Measurements from ENCODE around the gene FAM111B. TPM values are rescaled to one million over a fixed set of nuclear protein-coding genes. Genes with fewer than 3 reads are reported as not detected.

The FAM111B gene
- total RNA-seq, 1 donor from 2014 or later: 68.4 TPM

Other genes starting within 250 kb of the FAM111B start
- not detected in 2 replicates for gene GLYATL1, start 167.7 kb upstream of the FAM111B start, total RNA-seq
- gene GLYATL1B, start 20.9 kb upstream of the FAM111B start, total RNA-seq: not detected in 2 replicates
- 62.2 and 71.2 TPM in 2 replicates for gene FAM111A, start 35.6 kb downstream of the FAM111B start, total RNA-seq
- 0.17 and 0.47 TPM in 2 replicates for gene DTX4, start 64.9 kb downstream of the FAM111B start, total RNA-seq
- not detected in 2 replicates for gene MPEG1, start 105.7 kb downstream of the FAM111B start, total RNA-seq